Smooth muscle cell of the coronary artery (primary cell): ENCODE measurements around the gene NOTCH2NLA. TPM values are rescaled to one million over a fixed set of nuclear protein-coding genes. Genes with fewer than 3 reads are reported as not detected.

ENCODE experiments used
- total RNA-seq: library from RNA; depleted of rRNA; stranded (reverse); fragments of >200 nt; gene quantifications from 2 replicates; pipeline ENCODE4 v1.2.3, GENCODE V29; 2014; ENCODE audit warnings: low replicate concordance

NOTCH2NLA gene
- 83.5 and 106 TPM in 2 replicates for total RNA-seq

DNA sequence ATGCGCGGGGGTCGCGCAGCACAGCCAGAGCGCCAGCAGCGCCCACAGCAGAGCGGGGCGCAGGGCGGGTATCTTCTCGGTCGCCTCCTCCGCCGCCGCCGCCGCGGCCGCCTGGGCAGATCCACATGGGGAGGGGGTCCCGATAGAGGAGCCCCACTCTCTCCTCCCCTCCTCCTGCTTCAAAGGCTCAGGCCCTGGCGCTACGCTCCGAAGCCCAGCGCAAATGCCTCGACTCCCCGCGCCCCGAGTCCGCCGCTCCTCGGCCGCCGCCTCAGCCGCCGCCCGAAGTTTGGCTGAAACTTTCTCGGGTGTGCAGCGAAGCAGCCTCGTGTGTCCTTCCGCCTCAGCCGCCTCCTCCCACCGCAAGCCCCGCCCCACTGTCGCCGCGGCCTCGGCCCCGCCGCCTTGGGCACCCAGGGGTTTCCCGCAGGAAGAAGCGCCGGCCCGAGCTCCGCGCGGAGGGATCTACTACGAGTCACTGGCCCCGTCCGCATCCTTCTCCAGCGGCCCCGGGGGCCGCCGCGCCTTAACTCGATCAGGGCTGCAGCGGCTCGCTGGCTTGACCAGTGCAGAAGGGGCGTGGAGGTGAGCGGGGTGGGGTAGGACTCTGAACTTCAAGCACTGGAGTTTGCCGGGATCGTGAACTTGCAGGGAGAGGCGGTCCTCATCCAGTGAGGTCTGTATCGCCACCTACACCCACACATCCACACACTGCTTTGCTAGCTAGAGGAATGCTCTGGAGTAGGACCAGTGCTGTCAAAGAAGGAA, at the start of gene NOTCH2NLA:
TSS of gene NOTCH2NLA (minus strand) at position 312 of the 768 bp plus-strand sequence. CDS start 39,684 bp downstream, outside the sequence.

GRCh38 chr1:146144465-146144864, 84.4 kb downstream of the NOTCH2NLA start, which contains the start of gene NBPF10:
Gene NBPF10, minus strand, starts transcription at chr1:146144804. Its CDS starts 35 bp downstream, at chr1:146144769.

Other genes starting within 250 kb of the NOTCH2NLA start
- 59.5 and 488 TPM in 2 replicates for gene TXNIP, start 232.4 kb downstream of the NOTCH2NLA start, total RNA-seq
- gene HJV, start 207.3 kb downstream of the NOTCH2NLA start, total RNA-seq = not detected in 2 replicates
- 1.9 and 2.3 TPM in 2 replicates for gene NBPF10, start 84.2 kb downstream of the NOTCH2NLA start, total RNA-seq